ENCODE results near the gene NPPA.
A peak's percentile ranks its signal among the peaks of the same experiment; 100 is the strongest.

The NPPA gene

GRCh38 chr1:11841245-11842153 lies 6.1 kb downstream of the NPPA start:
- DNase-seq: no peak

GRCh38 chr1:11839727-11840705 lies 7.6 kb downstream of the NPPA start:
- no peak for DNase-seq

GRCh38 chr1:11838349-11839272 lies 9.0 kb downstream of the NPPA start:
- peak; percentile 68 for DNase-seq

GRCh38 chr1:11837767-11838348 lies 9.7 kb downstream of the NPPA start:
- no peak for DNase-seq

- no peak for DNase-seq
Observed at GRCh38 chr1:11836955-11837766, 10.4 kb downstream of the NPPA start.

- no peak for DNase-seq
Observed at GRCh38 chr1:11835441-11836225, 11.9 kb downstream of the NPPA start.

GRCh38 chr1:11833900-11834299 lies 13.7 kb downstream of the NPPA start:
- DNase-seq: no peak

- DNase-seq: no peak
Observed at GRCh38 chr1:11833497-11833896, 14.1 kb downstream of the NPPA start.

GRCh38 chr1:11831945-11832725 lies 15.4 kb downstream of the NPPA start:
- no peak for DNase-seq

GRCh38 chr1:11828511-11828910 lies 19.1 kb downstream of the NPPA start:
- no peak for DNase-seq

- DNase-seq: no peak
Observed at GRCh38 chr1:11826946-11827345, 20.6 kb downstream of the NPPA start.

GRCh38 chr1:11825131-11825530 lies 22.5 kb downstream of the NPPA start:
- no peak for DNase-seq

GRCh38 chr1:11823366-11824137 lies 24.0 kb downstream of the NPPA start:
- DNase-seq: no peak

- DNase-seq: no peak
Observed at GRCh38 chr1:11822091-11822490, 25.5 kb downstream of the NPPA start.

- DNase-seq: no peak
Observed at GRCh38 chr1:11817192-11817591, 30.4 kb downstream of the NPPA start.

GRCh38 chr1:11813021-11813420 lies 34.6 kb downstream of the NPPA start:
- no peak for DNase-seq

GRCh38 chr1:11807133-11807532 lies 40.5 kb downstream of the NPPA start:
- no peak for DNase-seq

GRCh38 chr1:11806307-11806936 lies 41.2 kb downstream of the NPPA start:
- no peak for DNase-seq

Measured in activated CD4-positive, alpha-beta T cell treated with anti-CD3 and anti-CD28 coated beads for 1 hour (primary cell).